Aorta (tissue), 5 donors: Measurements from ENCODE around the gene ATP23. TPM values are rescaled to one million over a fixed set of nuclear protein-coding genes. Genes with fewer than 3 reads are reported as not detected.

Source experiments
- ATAC-seq: fragments of 200-7000 bp; cut with Tn5 transposase; one replicate; pipeline ENCODE4 v1.9.1; 2022; ENCODE audit warnings: moderate library complexity; ENCODE audit not compliant: low FRiP score
- DNase-seq, 2 donors: peaks; one replicate each; pipeline ENCODE4 v3.0.0-alpha.2; 2020
- H3K27ac ChIP-seq, 2 donors: one replicate each; pipeline ENCODE4 v1.5.1; 2013; ENCODE audit warnings: low read length in 2 of 2, mild to moderate bottlenecking in 2 of 2, moderate library complexity in 2 of 2, control low read depth in 1 of 2, inconsistent platforms in 1 of 2, low read depth in 1 of 2
- H3K27me3 ChIP-seq, 2 donors: one replicate each; pipeline ENCODE4 v1.6.1; 2013; ENCODE audit warnings: control low read depth in 1 of 2, low read length in 1 of 2, mild to moderate bottlenecking in 1 of 2, moderate library complexity in 1 of 2; ENCODE audit not compliant: insufficient read depth in 2 of 2, control insufficient read depth in 1 of 2
- H3K36me3 ChIP-seq, 2 donors: one replicate each; pipeline ENCODE4 v1.6.1; 2013; ENCODE audit warnings: control low read depth in 1 of 2, low read length in 1 of 2, mild to moderate bottlenecking in 1 of 2; ENCODE audit not compliant: insufficient read depth in 2 of 2, control insufficient read depth in 1 of 2
- H3K4me1 ChIP-seq, 2 donors: one replicate each; pipeline ENCODE4 v1.6.1; 2013; ENCODE audit warnings: low read length in 2 of 2, control low read depth in 1 of 2, mild to moderate bottlenecking in 1 of 2, moderate library complexity in 1 of 2; ENCODE audit not compliant: insufficient read depth in 2 of 2, control insufficient read depth in 1 of 2
- H3K4me3 ChIP-seq, 2 donors: one replicate each; pipeline ENCODE4 v1.5.1; 2013; ENCODE audit warnings: low read length in 2 of 2, control low read depth in 1 of 2, mild to moderate bottlenecking in 1 of 2
- H3K9me3 ChIP-seq: one replicate; pipeline ENCODE4 v1.6.1; 2013; ENCODE audit warnings: mild to moderate bottlenecking, low read length; ENCODE audit not compliant: control insufficient read depth
- WGBS, 2 donors: extraction: QIAGEN DNeasy Blood & Tissue Kit; methylation state at CpG; one replicate each; pipeline ENCODE4 v1.1.7; 2013; 5-methylcytosine and 5-hydroxymethylcytosine counted together
- intact Hi-C, 2 donors: fragments of 100-400 bp; cut with DNase I; formaldehyde crosslinking; loops; one replicate each; pipeline versions ENCODE4 v1.14.2 to v1.15.0; 2022
- polyA plus RNA-seq, 2 donors: library from polyadenylated mRNA; stranded (reverse); fragments of 200-250 nt; gene quantifications; one replicate each; pipeline ENCODE4 v1.2.3, GENCODE V29; 2013
- total RNA-seq, 2 donors: library from RNA; stranded (reverse); fragmentation: NEBNext Ultra II Directional; extraction: Animal tissue kit (Norgen Biotek cat#: 25700); gene quantifications; one replicate each; pipeline ENCODE4 v1.2.1, GENCODE V29; 2021
- donor health status: healthy with polysubstance abuse.
- donor health status: Bipolar disorder and iron deficiency.
- donor health status: DM: no; HTN: no; CAD: no.
- donor health status: DM: no; HTN: no; CAD: no.
- donor health status: DM: yes; HTN: yes; CAD: no.

The ATP23 gene
- total and polyA plus RNA-seq, 4 donors = 3.4 to 19.3 (median 4.7) TPM

DNA sequence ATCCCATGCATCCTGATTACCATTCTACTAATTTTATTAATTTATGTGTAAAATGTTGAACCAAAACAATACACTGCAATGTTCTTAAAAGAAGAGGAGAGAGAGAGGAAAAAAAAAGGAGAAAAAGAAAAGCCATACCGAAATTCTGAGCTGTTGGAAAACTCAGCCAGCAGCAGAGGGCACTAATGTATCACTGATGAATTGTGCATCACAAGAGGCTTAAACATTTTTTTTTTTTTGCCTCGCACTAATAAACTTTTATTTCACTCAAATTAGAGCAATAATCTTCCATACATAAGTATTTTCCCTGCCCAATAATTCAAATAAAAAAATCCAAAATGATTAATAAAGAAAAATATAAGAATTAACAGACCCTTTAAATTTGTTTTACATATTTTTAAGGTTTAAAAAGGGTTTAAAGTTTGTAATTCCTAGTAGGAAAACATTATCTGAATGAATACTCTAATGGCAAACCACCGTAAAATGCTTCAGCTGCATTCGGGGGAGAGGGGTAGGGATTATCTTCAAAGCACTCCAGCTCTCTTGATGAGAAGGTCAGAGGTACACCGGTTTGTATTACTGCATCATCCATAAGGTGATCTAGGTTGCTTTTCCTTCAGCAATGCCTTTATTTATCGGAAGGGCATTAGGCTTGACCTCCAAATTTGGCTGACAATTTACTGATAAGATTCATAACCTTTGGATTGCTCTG lies 41.9 kb downstream of the ATP23 start:
- intact Hi-C loops = no loop called here
- ATAC-seq (no peak), DNase-seq (no peak)
- WGBS, 2 donors = 47% methylated on average over 6 of the region's 6 CpGs
- H3K4me1 ChIP-seq = no peaks in the 10 kb centered on the region
- no peaks in the 10 kb centered on the region for H3K27me3 ChIP-seq
- H3K27ac ChIP-seq = no peak overlapping the region
- H3K9me3 ChIP-seq = no peaks in the 10 kb centered on the region
- H3K36me3 ChIP-seq = no peaks in the 10 kb centered on the region
- H3K4me3 ChIP-seq = no peak overlapping the region

DNA sequence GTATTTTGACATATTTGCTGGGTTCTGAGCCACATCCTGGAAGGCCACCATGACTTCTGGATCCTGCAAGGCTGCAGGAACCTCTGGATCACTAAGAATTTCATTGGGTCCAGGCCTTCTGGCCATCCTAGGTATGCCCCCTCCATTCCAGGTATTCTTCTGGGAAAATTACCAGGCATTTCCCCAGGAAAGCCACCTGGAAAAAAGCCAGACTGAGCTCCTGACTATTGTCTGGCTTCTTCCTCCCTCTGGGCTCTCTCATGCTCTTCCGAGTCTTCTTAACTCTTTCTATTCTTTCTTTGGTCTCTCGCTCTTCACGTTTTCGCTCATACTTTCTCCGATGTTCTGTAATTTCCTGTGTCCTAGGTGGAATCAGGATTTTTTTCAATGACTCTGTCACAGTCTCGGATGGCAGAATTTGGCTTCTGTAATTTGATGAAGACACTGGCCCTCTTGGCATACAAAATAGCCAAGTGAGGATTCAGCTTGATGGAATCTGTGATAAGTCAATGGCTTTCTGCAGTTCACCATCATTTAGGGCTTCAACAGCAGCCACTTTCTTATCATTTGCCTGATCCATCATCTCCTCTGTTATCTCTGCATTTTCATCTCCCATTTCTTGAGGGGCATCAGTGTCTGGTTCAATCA lies 42.6 kb downstream of the ATP23 start:
- ATAC-seq (no peak), DNase-seq (no peak)
- no peaks in the 10 kb centered on the region for H3K9me3 ChIP-seq
- WGBS, 2 donors = 91 to 94% methylated on average over 6 of the region's 6 CpGs
- intact Hi-C loops = no loop called here
- H3K4me3 ChIP-seq = no peak overlapping the region
- no peaks in the 10 kb centered on the region for H3K27me3 ChIP-seq
- no peak overlapping the region for H3K27ac ChIP-seq
- H3K4me1 ChIP-seq = no peaks in the 10 kb centered on the region
- H3K36me3 ChIP-seq = no peaks in the 10 kb centered on the region

DNA sequence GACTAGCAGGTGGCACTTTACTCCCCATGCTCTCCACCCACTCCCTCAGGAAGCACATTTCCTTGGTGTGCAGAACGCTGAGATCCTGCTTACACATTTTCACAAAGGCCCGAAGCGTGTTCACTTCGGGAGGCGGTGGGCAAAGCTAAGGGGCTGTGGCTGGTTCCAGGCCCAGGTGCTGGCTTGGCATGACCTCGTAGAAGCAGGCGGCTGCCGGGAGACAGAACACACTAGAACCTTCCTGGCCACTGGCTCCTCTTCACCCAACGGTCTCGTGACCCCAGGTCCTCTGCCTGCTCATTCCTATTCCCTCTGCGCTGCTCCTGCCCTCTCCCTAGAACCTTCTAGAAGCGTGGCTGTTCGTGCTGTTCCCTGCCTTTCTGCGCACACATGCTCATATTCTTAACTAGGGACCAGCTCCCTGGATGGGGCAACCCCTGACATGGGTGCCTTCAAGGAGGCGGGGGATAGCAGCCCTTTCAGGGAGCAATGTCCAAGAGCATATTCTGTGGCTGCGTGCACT lies 43.3 kb downstream of the ATP23 start:
- Histone ChIP-seq H3K27me3 (no peaks in the 10 kb centered on the region), H3K9me3 (no peaks in the 10 kb centered on the region), H3K4me3 (no peak overlapping the region), H3K4me1 (no peaks in the 10 kb centered on the region), H3K27ac (no peak overlapping the region), H3K36me3 (no peaks in the 10 kb centered on the region)
- DNase-seq (peak in 1 of 2 donors; percentile 62), ATAC-seq (no peak)
- WGBS, 2 donors = 85 to 92% methylated on average over 16 of the region's 16 CpGs
- intact Hi-C loops = no loop called here

DNA sequence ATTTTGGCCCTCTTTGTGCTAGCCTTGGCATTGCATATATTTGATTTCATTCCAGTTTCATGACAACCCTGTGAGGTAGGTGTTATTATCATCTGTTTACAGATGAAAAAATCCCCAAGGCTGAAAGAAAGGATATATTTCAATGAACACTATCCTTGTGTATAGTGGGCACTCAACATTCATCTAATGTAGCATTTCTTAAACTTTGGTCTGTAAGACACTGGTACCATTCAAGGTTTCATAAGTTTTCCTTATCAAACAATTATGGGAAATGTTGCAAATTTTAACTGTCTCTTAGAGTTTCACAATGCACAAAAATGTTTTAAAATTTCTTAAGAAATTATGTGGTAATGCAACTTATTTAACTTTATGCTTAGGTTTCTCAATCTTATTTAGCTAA lies 44.3 kb downstream of the ATP23 start:
- H3K36me3 ChIP-seq = no peaks in the 10 kb centered on the region
- DNase-seq (no peak), ATAC-seq (no peak)
- H3K4me1 ChIP-seq = no peaks in the 10 kb centered on the region
- no peak overlapping the region for H3K4me3 ChIP-seq
- H3K9me3 ChIP-seq = no peaks in the 10 kb centered on the region
- no peak overlapping the region for H3K27ac ChIP-seq
- intact Hi-C loops = no loop called here
- no peaks in the 10 kb centered on the region for H3K27me3 ChIP-seq

DNA sequence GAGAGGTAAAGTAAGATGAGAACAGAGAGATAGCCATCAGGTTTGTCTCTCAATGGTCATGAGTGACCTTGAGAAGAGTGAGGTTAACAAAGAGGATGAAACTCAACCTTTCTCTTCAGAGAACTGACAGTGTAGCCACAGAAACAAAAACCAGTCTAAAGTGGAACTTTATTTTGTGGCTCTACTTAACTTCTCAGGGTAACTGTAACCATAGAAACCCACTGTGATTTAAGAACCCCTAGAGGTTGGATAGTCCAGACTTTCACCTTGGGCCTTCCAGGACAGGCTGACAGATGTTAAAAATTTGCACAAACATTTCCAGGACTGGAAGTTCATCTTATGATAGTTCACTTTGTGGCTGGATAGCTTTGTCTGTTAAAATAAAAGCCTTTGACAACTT lies 48.5 kb downstream of the ATP23 start:
- Histone ChIP-seq H3K4me3 (no peak overlapping the region), H3K27ac (no peak overlapping the region), H3K4me1 (no peaks in the 10 kb centered on the region), H3K27me3 (no peaks in the 10 kb centered on the region), H3K36me3 (no peaks in the 10 kb centered on the region), H3K9me3 (no peaks in the 10 kb centered on the region)
- ATAC-seq (no peak), DNase-seq (no peak)
- intact Hi-C loops = no loop called here

DNA sequence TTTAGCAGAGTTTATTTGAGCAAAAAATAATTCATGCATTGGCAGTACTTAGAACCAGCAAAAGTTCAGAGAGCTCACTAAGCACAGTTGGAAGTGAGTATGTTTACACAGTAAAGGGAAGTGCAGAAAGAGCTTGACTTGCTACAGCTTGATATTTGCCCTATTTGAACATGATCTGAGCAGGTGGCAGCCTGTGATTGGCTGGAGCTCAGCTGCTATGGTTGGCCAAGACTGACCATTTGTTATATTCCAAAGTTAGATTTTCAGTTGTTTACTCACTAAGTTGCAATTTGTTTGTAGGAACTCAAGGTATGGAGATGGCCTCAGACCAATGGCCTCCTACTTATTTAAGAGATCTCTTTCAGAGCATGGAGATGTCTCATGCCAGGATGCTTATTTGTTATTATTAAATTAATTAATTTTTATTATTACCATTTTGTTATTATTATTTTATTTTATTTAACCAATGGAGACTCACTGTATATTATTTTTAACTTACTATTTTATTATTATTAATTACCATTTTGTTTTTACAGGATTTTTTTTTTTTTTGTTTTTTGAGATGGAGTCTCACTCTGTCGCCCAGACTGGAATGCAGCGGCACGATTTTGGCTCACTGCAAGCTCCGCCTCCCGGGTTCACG lies 49.0 kb downstream of the ATP23 start:
- no peaks in the 10 kb centered on the region for H3K9me3 ChIP-seq
- H3K4me3 ChIP-seq = no peak overlapping the region
- H3K4me1 ChIP-seq = no peaks in the 10 kb centered on the region
- ATAC-seq = no peak
- intact Hi-C loops = no loop called here
- H3K36me3 ChIP-seq = no peaks in the 10 kb centered on the region
- H3K27me3 ChIP-seq = no peaks in the 10 kb centered on the region
- 96 to 97% methylated on average over 6 of the region's 6 CpGs for WGBS, 2 donors
- H3K27ac ChIP-seq = no peak overlapping the region
- DNase-seq = no peak

DNA sequence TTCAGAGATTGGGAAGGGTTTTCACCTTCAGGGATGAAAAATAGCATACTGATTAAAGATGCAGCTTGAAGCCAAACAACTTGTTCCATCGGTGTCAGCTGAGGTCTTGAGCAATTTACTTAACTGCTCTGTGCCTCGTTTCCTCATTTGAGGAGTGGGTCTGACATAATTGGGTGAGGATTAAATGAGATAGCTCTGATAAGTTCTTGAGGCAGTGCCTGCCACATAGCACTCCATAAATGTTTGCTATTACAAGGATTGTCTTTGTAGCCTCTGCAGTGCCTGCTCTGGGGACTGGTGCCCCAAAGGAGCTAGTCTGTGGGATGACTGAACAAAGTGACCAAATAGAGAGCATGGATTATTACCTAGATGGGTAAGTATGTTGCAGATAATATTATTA lies 50.6 kb downstream of the ATP23 start:
- WGBS, 2 donors = 79 to 80% methylated on average over 2 of the region's 2 CpGs
- Histone ChIP-seq H3K27me3 (no peaks in the 10 kb centered on the region), H3K36me3 (no peaks in the 10 kb centered on the region), H3K9me3 (peaks cover 3% of the 10 kb centered on the region), H3K27ac (no peak overlapping the region), H3K4me3 (no peak overlapping the region), H3K4me1 (no peaks in the 10 kb centered on the region)
- no peak for ATAC-seq
- intact Hi-C loops = no loop called here
- DNase-seq = no peak

DNA sequence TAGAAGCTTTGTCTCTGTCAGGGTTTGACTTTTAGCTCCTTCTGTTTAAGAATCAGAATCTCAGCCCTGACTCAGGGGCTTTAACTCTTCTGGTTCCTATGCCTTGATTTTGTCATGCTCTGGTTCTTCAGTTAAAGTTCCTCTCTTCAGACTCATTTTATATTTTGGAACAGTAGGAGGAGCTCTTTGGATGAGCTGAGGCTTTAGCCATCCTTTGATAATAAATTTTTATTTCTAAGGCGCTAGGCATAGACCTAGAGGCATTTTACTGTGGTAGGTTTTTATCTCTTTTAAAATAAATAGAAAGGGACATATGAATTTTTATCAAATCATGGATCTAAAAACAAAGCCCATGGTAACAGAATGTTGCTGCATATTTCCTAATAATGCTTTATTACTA lies 51.7 kb downstream of the ATP23 start:
- WGBS, 2 donors = 50 to 71% methylated on average over 1 of the region's 1 CpG
- no peak overlapping the region for H3K4me3 ChIP-seq
- H3K9me3 ChIP-seq = peaks cover 4% of the 10 kb centered on the region
- no peaks in the 10 kb centered on the region for H3K4me1 ChIP-seq
- H3K27ac ChIP-seq = no peak overlapping the region
- no peak for DNase-seq
- intact Hi-C loops = no loop called here
- ATAC-seq = no peak
- no peaks in the 10 kb centered on the region for H3K36me3 ChIP-seq
- H3K27me3 ChIP-seq = no peaks in the 10 kb centered on the region

DNA sequence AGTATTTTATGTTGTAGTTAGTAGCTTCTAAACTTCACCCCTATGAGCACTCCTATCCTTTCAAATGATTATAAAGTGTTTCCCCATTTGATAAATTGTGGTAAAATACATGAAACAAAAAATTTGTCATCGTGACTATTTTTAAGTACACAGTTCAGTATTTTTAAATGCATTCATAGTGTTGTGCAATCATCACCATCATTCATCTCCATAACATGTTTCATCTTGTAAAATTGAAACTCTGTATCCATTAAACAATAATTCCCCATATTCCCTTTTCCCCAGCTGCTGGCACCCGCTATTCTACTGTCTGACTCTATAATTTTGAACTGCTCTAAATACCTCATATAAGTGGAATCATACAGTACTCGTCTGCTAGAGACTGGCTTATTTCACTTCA lies 52.5 kb downstream of the ATP23 start:
- Histone ChIP-seq H3K9me3 (peaks cover 10% of the 10 kb centered on the region), H3K27me3 (no peaks in the 10 kb centered on the region), H3K27ac (no peak overlapping the region), H3K36me3 (no peaks in the 10 kb centered on the region), H3K4me3 (no peak overlapping the region), H3K4me1 (no peaks in the 10 kb centered on the region)
- DNase-seq = no peak
- ATAC-seq = no peak
- 53 to 67% methylated on average over 3 of the region's 3 CpGs for WGBS, 2 donors
- intact Hi-C loops = no loop called here
